ENCODE data around the gene SPATA20. TPM values are rescaled to one million over a fixed set of nuclear protein-coding genes. Genes with fewer than 3 reads are reported as not detected.

SPATA20 gene
- total RNA-seq, 1 donor from 2014 or later = 52.3 TPM

- intact Hi-C loops (cut with micrococcal nuclease) = loop anchor here (1.0 to 5.0 kb wide), 4 partner anchors 13 to 82 kb away; partner anchors contain the start of genes RSAD1 and SPATA20
- no peak for TF ChIP-seq CTCF (IDR thresholded peaks at IDR 0.05)
- peak within 1 kb of the TSS; percentile 84 for H3K4me3 Mint-ChIP-seq
- H3K9me3 Mint-ChIP-seq = no peaks in the 10 kb centered on the region
- ATAC-seq (ENCODE audit: low read depth) (peak; percentile 90), DNase-seq (peak; percentile 86)
- H3K36me3 Mint-ChIP-seq (ENCODE audit: low read depth) = peaks cover 5% of the 10 kb centered on the region
- peaks cover 37% of the 10 kb centered on the region for H3K27me3 Mint-ChIP-seq
- ChIA-PET CTCF (interaction anchor here (1.3 to 2.3 kb wide), 3 partner anchors 9 to 18 kb away, joined by 4 to 6 read pairs (median 6); partner anchors contain the start of gene SPATA20), POLR2A (interaction anchor here (0.5 to 2.7 kb wide), 5 partner anchors 10 to 306 kb away, joined by 3 to 8 read pairs (median 4); partner anchors contain the start of gene TOB1)
- H3K27ac Mint-ChIP-seq = no peak within 1 kb of the TSS
- H3K4me1 Mint-ChIP-seq = peaks cover 29% of the 10 kb centered on the region
These were observed 13.3 kb downstream of the SPATA20 start, which contains the start of gene CACNA1G for GRCh38 chr17:50560185-50560824. Gene CACNA1G, plus strand, starts transcription at chr17:50560715. Its CDS starts 745 bp downstream, at chr17:50561460.

GRCh38 chr17:50560931-50561745 is 14.2 kb downstream of the SPATA20 start:
- ATAC-seq (ENCODE audit: low read depth) = no peak
- peaks cover 43% of the 10 kb centered on the region for H3K27me3 Mint-ChIP-seq
- no peaks in the 10 kb centered on the region for H3K36me3 Mint-ChIP-seq (ENCODE audit: low read depth)
- intact Hi-C loops (cut with micrococcal nuclease) = loop anchor here (1.0 to 5.0 kb wide), 4 partner anchors 14 to 82 kb away; partner anchors contain the start of genes RSAD1 and SPATA20
- H3K4me1 Mint-ChIP-seq = peaks cover 33% of the 10 kb centered on the region
- H3K27ac Mint-ChIP-seq = no peak overlapping the region
- ChIA-PET CTCF (interaction anchor here (1.6 to 2.3 kb wide), 2 partner anchors 10 to 19 kb away, joined by 6 read pairs; no protein-coding TSS in a partner anchor), POLR2A (interaction anchor here (0.6 to 2.7 kb wide), 5 partner anchors 11 to 305 kb away, joined by 3 to 8 read pairs (median 4); partner anchors contain the start of gene TOB1)
- no peaks in the 10 kb centered on the region for H3K9me3 Mint-ChIP-seq
- no peak for DNase-seq
- peak overlapping the region; percentile 32 for H3K4me3 Mint-ChIP-seq
- no peak for TF ChIP-seq CTCF (IDR thresholded peaks at IDR 0.05)

- DNase-seq (no peak), ATAC-seq (ENCODE audit: low read depth) (no peak)
- H3K27me3 Mint-ChIP-seq = peaks cover 49% of the 10 kb centered on the region
- intact Hi-C loops (cut with micrococcal nuclease) = loop anchor here (2.0 to 5.0 kb wide), 2 partner anchors 66 to 83 kb away; partner anchors contain the start of gene RSAD1
- peak overlapping the region; percentile 28 for H3K4me3 Mint-ChIP-seq
- H3K9me3 Mint-ChIP-seq = no peaks in the 10 kb centered on the region
- ChIA-PET POLR2A (interaction anchor here (0.6 to 1.5 kb wide), 2 partner anchors 19 to 25 kb away, joined by 3 to 4 read pairs; no protein-coding TSS in a partner anchor), CTCF (interaction anchor here (2.3 kb wide), 1 partner anchor 19 kb away, joined by 6 read pairs; no protein-coding TSS in a partner anchor)
- no peaks in the 10 kb centered on the region for H3K36me3 Mint-ChIP-seq (ENCODE audit: low read depth)
- no peak for TF ChIP-seq CTCF (IDR thresholded peaks at IDR 0.05)
- no peak overlapping the region for H3K27ac Mint-ChIP-seq
- peaks cover 33% of the 10 kb centered on the region for H3K4me1 Mint-ChIP-seq
These were observed 14.8 kb downstream of the SPATA20 start for GRCh38 chr17:50561746-50562141.

GRCh38 chr17:50562242-50563091 is 15.5 kb downstream of the SPATA20 start:
- Mint-ChIP-seq H3K9me3 (no peaks in the 10 kb centered on the region), H3K36me3 (ENCODE audit: low read depth) (no peaks in the 10 kb centered on the region), H3K27me3 (peaks cover 52% of the 10 kb centered on the region), H3K4me3 (peak overlapping the region; percentile 60), H3K27ac (no peak overlapping the region), H3K4me1 (peaks cover 33% of the 10 kb centered on the region)
- ChIA-PET CTCF (no interaction called here), POLR2A (interaction anchor here (0.6 kb wide), 1 partner anchor 24 kb away, joined by 3 read pairs; no protein-coding TSS in a partner anchor)
- TF ChIP-seq CTCF (IDR thresholded peaks at IDR 0.05) = no peak
- ATAC-seq (ENCODE audit: low read depth) (no peak), DNase-seq (no peak)
- intact Hi-C loops (cut with micrococcal nuclease) = loop anchor here (5.0 kb wide), 1 partner anchor 65 kb away; no protein-coding TSS in a partner anchor
